Memory B cell (primary cell): Measurements from ENCODE around the gene ZNF467.

Experiments
- ATAC-seq: fragments of 150-1000 bp; cut with Tn5 transposase; 2 replicates; pipeline ENCODE4 v1.10.0; 2021; ENCODE audit warnings: low read depth, mild to moderate bottlenecking, moderate library complexity
- DNase-seq, 2 donors: peaks; one replicate each; pipeline ENCODE4 v3.0.0; 2022; ENCODE audit warnings: low spot score in 2 of 2
- H3K27ac Mint-ChIP-seq: one replicate; pipeline ENCODE4 v1.8.0; 2022; ENCODE audit warnings: mild to moderate bottlenecking, moderate library complexity, mixed read lengths
- H3K27me3 Mint-ChIP-seq: one replicate; pipeline ENCODE4 v1.8.0; 2022; ENCODE audit warnings: mixed read lengths
- H3K36me3 Mint-ChIP-seq: one replicate; pipeline ENCODE4 v1.8.0; 2022; ENCODE audit warnings: mild to moderate bottlenecking, mixed read lengths
- H3K4me1 Mint-ChIP-seq: one replicate; pipeline ENCODE4 v1.8.0; 2022; ENCODE audit warnings: mixed read lengths
- H3K4me3 Mint-ChIP-seq: one replicate; pipeline ENCODE4 v1.8.0; 2022; ENCODE audit warnings: mild to moderate bottlenecking, moderate library complexity, mixed read lengths
- H3K9me3 Mint-ChIP-seq: one replicate; pipeline ENCODE4 v1.8.0; 2022; ENCODE audit warnings: mixed read lengths

The ZNF467 gene

GRCh38 chr7:149773446-149774236, at the start of gene ZNF467:
TSS of gene ZNF467 (minus strand) at chr7:149773588. CDS start at chr7:149771032, 2,556 bp downstream.
- no peaks in the 10 kb centered on the region for H3K27me3 Mint-ChIP-seq
- H3K9me3 Mint-ChIP-seq = no peaks in the 10 kb centered on the region
- no peak within 1 kb of the TSS for H3K27ac Mint-ChIP-seq
- H3K36me3 Mint-ChIP-seq = no peaks in the 10 kb centered on the region
- H3K4me3 Mint-ChIP-seq = peak within 1 kb of the TSS; percentile 92
- ATAC-seq (peak; percentile 16), DNase-seq (no peak)
- peaks cover 5% of the 10 kb centered on the region for H3K4me1 Mint-ChIP-seq

GRCh38 chr7:149822353-149822943, 49.1 kb upstream of the ZNF467 start:
- no peaks in the 10 kb centered on the region for H3K36me3 Mint-ChIP-seq
- no peaks in the 10 kb centered on the region for H3K9me3 Mint-ChIP-seq
- H3K27ac Mint-ChIP-seq = no peak overlapping the region
- ATAC-seq (no peak), DNase-seq (no peak)
- no peak overlapping the region for H3K4me3 Mint-ChIP-seq
- H3K27me3 Mint-ChIP-seq = peaks cover 14% of the 10 kb centered on the region
- peaks cover 5% of the 10 kb centered on the region for H3K4me1 Mint-ChIP-seq

GRCh38 chr7:149821191-149822148, 48.1 kb upstream of the ZNF467 start:
- H3K27me3 Mint-ChIP-seq = peaks cover 16% of the 10 kb centered on the region
- ATAC-seq = no peak
- no peaks in the 10 kb centered on the region for H3K36me3 Mint-ChIP-seq
- H3K9me3 Mint-ChIP-seq = no peaks in the 10 kb centered on the region
- H3K27ac Mint-ChIP-seq = no peak overlapping the region
- DNase-seq = no peak
- H3K4me1 Mint-ChIP-seq = peaks cover 5% of the 10 kb centered on the region
- H3K4me3 Mint-ChIP-seq = no peak overlapping the region

GRCh38 chr7:149820622-149821190, 47.3 kb upstream of the ZNF467 start:
- Mint-ChIP-seq H3K36me3 (no peaks in the 10 kb centered on the region), H3K27me3 (peaks cover 16% of the 10 kb centered on the region), H3K4me1 (peaks cover 5% of the 10 kb centered on the region), H3K4me3 (no peak overlapping the region), H3K27ac (no peak overlapping the region), H3K9me3 (no peaks in the 10 kb centered on the region)
- no peak for DNase-seq
- no peak for ATAC-seq

GRCh38 chr7:149819961-149820340, 46.6 kb upstream of the ZNF467 start:
- Mint-ChIP-seq H3K4me1 (peaks cover 5% of the 10 kb centered on the region), H3K4me3 (no peak overlapping the region), H3K36me3 (no peaks in the 10 kb centered on the region), H3K27ac (no peak overlapping the region), H3K27me3 (peaks cover 16% of the 10 kb centered on the region), H3K9me3 (no peaks in the 10 kb centered on the region)
- ATAC-seq (no peak), DNase-seq (no peak)

GRCh38 chr7:149819141-149819960, 46.0 kb upstream of the ZNF467 start:
- no peak for ATAC-seq
- H3K27ac Mint-ChIP-seq = no peak overlapping the region
- no peaks in the 10 kb centered on the region for H3K9me3 Mint-ChIP-seq
- no peaks in the 10 kb centered on the region for H3K36me3 Mint-ChIP-seq
- H3K4me3 Mint-ChIP-seq = no peak overlapping the region
- no peak for DNase-seq
- H3K4me1 Mint-ChIP-seq = peaks cover 5% of the 10 kb centered on the region
- H3K27me3 Mint-ChIP-seq = peaks cover 16% of the 10 kb centered on the region

DNA sequence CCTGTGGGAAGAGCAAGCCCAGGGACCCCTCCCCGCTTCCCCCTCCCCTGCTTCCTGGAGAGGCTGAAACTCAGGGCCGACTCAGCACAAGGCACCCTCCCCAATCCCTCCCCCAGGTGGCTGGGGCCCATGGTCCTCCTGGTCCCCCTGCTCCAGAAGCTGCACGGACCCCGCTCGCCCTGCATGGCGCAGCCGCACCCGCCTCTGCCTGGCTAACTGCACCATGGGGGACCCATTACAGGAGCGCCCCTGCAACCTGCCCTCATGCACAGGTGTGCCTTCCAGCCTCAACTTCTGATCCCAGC, 45.1 kb upstream of the ZNF467 start:
- H3K4me1 Mint-ChIP-seq = peaks cover 5% of the 10 kb centered on the region
- DNase-seq = no peak
- no peak overlapping the region for H3K27ac Mint-ChIP-seq

GRCh38 chr7:149817836-149818535, 44.6 kb upstream of the ZNF467 start:
- Mint-ChIP-seq H3K27me3 (peaks cover 10% of the 10 kb centered on the region), H3K36me3 (no peaks in the 10 kb centered on the region), H3K9me3 (no peaks in the 10 kb centered on the region), H3K27ac (no peak overlapping the region), H3K4me3 (no peak overlapping the region), H3K4me1 (peaks cover 4% of the 10 kb centered on the region)
- no peak for ATAC-seq
- no peak for DNase-seq

More for the DNA sequence above, 45.1 kb upstream of the ZNF467 start:
- Mint-ChIP-seq H3K36me3 (no peaks in the 10 kb centered on the region), H3K4me3 (no peak overlapping the region), H3K9me3 (no peaks in the 10 kb centered on the region), H3K27me3 (peaks cover 14% of the 10 kb centered on the region)
- ATAC-seq = no peak

GRCh38 chr7:149817301-149817771, 43.9 kb upstream of the ZNF467 start:
- Mint-ChIP-seq H3K4me1 (no peaks in the 10 kb centered on the region), H3K4me3 (no peak overlapping the region), H3K9me3 (no peaks in the 10 kb centered on the region), H3K36me3 (no peaks in the 10 kb centered on the region), H3K27me3 (peaks cover 6% of the 10 kb centered on the region), H3K27ac (no peak overlapping the region)
- DNase-seq (no peak), ATAC-seq (no peak)

- DNase-seq = no peak
- no peak for ATAC-seq
- H3K4me3 Mint-ChIP-seq = no peak overlapping the region
- H3K27me3 Mint-ChIP-seq = peaks cover 4% of the 10 kb centered on the region
- no peaks in the 10 kb centered on the region for H3K36me3 Mint-ChIP-seq
- no peaks in the 10 kb centered on the region for H3K9me3 Mint-ChIP-seq
- no peak overlapping the region for H3K27ac Mint-ChIP-seq
- H3K4me1 Mint-ChIP-seq = no peaks in the 10 kb centered on the region
Measured at GRCh38 chr7:149816794-149817193, 43.4 kb upstream of the ZNF467 start.

DNA sequence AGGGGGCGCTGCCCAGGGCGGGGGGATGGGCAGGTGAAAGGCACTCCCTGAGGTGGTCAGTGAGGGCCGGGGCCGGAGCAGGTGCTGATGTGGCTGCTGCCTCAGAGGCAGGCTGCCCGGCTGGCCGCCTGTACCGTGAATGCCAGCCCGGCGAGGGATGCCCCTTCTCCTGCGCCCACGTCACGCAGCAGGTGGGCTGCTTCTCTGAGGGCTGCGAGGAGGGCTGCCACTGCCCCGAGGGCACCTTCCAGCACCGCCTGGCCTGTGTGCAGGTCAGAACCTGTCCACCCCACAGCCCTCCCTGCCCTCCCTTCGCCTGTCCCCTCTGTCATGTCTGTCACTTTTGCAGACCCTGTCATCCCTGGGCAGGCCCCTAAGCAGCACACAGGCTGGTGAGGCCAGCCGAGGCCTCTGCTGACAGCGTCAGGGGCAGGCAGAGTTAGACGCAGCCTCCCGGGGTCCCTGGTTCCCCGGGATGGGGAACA, 42.9 kb upstream of the ZNF467 start:
- H3K4me3 Mint-ChIP-seq = no peak overlapping the region
- H3K36me3 Mint-ChIP-seq = no peaks in the 10 kb centered on the region
- H3K9me3 Mint-ChIP-seq = no peaks in the 10 kb centered on the region
- H3K27me3 Mint-ChIP-seq = peaks cover 4% of the 10 kb centered on the region
- H3K4me1 Mint-ChIP-seq = no peaks in the 10 kb centered on the region
- no peak for ATAC-seq
- no peak for DNase-seq
- no peak overlapping the region for H3K27ac Mint-ChIP-seq

DNA sequence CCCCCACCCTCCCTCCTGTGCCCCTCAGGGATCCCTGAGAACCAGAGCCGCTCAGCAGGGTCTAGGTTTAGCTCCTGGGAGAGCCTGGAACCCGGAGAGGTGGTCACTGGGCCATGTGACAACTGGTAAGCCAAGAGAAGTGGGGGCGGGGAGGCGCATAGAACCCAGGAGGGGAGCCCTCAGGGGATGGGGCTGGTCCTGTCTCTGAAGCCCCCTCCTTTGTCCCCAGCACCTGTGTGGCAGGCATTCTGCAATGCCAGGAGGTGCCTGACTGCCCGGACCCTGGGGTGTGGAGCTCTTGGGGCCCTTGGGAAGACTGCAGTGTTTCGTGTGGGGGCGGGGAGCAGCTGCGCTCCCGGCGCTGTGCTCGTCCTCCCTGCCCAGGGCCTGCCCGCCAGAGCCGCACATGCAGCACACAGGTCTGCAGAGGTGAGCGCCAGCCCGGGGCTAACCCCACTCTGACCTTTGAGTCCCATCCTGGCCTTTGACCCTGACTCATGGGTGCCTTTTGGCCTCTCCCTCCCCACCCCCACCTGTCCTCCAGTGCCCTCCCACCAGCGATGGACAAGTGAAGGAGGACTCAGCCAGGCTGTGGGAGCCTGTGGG, 42.4 kb upstream of the ZNF467 start:
- no peak for ATAC-seq
- Mint-ChIP-seq H3K4me3 (no peak overlapping the region), H3K9me3 (no peaks in the 10 kb centered on the region)

More for the DNA sequence above, 42.4 kb upstream of the ZNF467 start:
- Mint-ChIP-seq H3K36me3 (no peaks in the 10 kb centered on the region), H3K27me3 (peaks cover 4% of the 10 kb centered on the region), H3K27ac (no peak overlapping the region), H3K4me1 (no peaks in the 10 kb centered on the region)
- no peak for DNase-seq
